HG03460 (cell line): ENCODE data around the gene CIB2.
A peak's percentile ranks its signal among the peaks of the same experiment; 100 is the strongest.

ENCODE experiments used
- ATAC-seq: cut with Tn5 transposase; IDR thresholded peaks from one replicate; pipeline ENCODE4 v1.9.1; 2021; ENCODE audit not compliant: unreplicated experiment

CIB2 gene

DNA sequence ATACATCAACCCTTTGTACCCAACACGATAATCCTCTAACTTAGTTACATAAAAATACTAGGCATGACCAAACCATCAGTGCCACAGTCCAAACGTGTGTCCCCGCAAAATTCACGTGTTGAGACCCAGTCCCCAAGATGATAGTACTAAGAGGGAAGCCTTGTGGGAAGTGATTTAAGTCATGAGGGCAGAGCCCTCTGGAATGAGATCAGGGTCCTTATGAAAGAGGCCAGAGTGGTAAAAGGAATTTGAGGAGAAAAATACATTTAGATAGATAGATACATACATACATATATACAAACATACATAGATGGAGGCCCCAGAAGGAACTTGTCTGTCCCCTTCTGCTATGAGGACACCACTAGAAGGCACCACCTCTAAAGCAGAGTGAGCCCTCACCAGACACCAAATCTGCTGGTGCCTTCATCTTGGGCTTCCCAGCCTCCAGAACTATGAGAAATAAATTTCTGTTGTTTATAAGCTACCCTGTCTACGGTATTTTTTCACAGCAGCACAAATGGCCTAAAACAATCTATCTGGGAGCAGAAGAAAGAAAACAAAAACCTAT, 61.7 kb downstream of the CIB2 start:
- no peak for ATAC-seq

DNA sequence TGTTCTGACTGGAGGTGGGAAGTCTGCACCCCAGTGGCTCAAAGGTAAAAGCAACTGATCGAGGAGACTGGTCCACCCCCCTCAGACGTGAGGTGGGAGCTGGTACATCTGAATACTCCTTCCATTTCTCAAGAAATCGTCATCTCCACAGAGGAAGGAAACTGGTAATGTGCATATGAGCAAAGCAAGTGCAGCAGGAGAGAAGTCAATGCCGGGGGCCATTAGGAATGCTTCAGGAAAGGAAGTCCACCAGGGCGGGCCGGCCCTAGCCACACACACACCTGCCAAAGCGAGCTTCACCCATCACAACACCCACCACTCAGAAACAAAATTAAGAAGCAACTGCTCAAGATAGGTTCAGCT, 62.2 kb downstream of the CIB2 start:
- ATAC-seq, result peak; percentile 6

DNA sequence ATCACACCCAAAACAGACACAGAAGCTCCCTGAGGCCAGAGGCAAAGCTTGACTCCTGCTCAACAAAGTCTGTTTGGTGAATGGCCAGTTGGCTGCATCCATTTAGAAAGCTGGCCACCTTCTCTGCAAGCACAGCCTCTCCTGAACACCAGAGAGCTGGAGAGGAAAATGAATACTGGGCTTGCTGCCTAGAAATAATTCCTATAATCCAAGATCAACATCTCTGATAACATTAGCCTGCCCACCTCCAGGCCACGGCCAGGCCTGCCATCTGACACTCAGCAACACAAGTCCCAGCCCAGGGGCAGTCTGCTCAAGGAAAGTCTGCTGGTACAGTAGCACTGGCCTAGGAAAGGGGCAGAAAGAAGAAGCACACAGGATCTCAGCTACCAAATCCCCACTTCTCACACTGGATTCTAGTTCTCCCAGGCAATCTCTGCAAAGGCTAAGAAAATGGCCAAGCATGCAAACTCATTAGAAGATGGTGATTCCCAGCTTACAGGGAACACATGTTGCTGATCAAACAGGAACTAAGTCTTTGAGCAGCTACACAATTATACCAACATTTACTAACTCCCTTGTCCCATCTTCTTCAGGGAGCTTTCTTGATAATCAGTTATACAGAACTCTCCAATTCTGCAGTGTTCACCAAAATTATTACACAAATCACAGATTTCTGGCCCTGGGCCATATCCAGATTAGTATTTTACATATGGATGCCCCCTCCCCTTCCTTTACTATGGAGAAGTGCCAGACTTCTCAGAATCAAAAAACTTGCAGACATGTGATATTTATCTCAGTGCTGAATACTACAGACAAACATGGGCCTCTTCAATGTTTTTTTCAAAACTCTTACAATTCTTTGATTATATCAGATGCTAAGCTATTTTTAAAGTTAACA, 63.7 kb downstream of the CIB2 start:
- ATAC-seq, result no peak

DNA sequence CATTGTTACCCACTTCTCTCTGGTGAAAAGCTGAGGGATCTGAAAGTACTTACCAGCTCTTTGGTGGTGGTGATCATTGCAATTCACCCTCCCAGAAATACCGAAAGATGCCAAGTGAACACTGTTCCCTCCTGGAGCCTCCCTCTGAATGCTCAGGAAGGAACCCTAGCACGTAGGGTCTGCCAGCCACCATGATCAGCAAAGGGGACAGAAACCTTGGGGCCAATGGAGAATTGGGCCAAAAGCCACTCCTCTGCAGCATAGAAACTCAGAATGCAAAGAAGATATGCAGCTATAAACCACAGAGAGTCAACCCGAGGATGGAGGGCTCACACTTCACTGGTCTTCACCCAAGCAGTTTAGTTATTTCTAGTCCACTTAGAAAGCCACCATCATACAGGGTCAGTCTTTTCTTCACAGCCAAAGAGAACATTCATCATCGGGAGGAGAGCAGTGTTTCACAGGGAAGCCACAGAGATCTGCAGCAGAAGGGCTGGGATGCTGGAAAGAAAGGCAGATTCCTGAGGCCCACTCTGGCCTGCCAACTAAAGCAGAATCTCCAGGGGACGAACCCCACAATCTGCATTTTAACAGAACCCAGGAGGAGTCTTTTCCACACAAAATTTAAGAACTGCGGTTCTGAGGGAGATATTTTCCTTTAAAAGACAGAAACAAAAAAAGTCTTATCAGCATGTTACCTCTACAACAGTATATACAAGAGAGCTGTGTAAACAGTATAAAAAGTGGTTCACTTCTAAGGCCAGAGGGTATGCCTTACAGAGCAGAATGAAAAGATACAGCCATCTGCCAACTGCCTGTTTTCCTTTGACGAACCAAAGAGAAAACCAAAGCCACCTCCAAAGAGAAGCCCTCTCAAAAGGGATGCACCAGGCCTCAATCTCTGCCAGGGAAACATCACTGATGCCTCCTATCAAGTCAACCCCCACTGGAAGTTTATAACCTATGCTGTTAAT, 65.0 kb downstream of the CIB2 start:
- ATAC-seq, result peak; percentile 45

DNA sequence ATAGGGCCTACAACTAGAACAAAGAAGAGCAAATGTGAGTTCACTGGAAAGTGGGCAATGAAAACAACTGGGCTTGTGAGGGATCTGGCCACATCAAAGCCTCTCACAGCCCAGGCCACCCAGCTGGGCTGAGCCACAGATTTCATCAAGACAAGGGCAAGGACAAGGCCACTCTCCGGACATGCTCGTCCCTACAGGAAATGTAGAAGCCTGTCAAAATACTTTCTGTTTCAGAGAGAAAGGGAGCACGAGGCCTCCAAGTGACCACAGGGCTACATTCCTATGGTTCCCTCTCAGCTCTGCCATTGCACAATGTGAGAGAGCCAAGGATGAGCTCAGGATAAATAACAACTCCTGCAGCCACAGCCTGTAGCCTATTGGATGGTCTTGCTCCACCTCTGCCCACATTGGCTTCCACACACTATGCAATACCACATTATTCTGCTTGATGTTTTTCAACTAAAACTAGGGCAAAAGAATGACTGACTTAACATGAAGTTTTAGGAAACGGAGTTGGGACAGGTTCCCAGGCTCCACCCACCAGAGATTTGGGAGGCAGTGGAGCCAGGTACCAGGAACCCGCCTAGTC, 65.9 kb downstream of the CIB2 start:
- ATAC-seq, result no peak

DNA sequence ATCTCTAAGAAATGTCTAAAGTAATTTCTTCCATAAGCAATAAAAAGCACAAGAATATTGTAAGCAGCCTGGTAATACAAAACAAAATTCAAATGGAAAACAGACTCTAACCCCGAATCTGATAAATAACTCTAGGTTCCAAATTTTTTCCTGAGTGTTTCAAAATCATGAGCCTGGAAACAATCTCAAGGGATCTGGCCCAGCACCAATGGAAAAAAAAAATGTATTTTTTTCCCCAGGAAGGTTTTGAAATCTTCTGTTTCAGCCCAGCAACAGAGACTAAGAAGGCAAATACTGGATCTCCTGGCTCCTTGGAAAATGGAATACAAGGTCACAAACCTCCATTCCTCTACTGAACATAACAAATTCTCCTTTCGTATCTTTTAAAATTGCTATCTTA, 66.7 kb downstream of the CIB2 start:
- no peak for ATAC-seq

DNA sequence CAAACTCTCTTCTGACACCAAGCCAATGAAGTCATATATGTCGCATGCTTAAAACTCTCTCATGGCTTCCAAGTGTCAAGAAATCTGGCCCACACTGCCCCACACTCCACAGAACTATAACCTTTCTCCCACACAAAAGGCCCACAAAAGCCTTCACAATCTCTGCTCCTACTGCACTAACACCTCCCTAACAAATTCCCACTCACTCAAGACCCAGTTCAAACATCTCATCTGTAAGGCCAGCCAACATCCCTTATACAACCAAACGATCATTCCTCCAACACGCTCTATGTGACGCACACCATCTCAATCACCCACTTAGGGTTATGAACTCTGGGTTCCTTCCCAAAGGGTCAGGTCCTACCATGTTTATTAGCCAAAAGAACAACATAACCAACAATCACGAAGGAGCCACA, 67.3 kb downstream of the CIB2 start:
- no peak for ATAC-seq

DNA sequence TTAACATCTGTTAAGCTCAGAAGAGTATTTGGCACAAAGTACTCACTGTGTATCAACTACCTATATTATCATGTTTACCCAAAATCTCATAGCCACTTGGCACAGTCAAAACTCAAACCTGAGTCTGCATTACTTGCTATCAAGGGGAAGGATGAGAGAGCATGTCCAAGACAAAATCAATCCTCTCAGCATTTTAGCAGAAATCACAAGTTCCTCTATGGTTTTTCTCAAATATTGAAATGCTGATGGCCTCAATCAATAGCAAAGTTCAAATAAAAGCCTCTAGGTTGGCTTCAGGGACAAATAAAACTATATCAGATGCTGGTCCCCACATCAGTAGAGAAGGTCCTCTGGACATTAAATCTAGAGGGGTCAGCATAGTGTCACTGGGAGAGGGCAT, 68.0 kb downstream of the CIB2 start:
- no peak for ATAC-seq

DNA sequence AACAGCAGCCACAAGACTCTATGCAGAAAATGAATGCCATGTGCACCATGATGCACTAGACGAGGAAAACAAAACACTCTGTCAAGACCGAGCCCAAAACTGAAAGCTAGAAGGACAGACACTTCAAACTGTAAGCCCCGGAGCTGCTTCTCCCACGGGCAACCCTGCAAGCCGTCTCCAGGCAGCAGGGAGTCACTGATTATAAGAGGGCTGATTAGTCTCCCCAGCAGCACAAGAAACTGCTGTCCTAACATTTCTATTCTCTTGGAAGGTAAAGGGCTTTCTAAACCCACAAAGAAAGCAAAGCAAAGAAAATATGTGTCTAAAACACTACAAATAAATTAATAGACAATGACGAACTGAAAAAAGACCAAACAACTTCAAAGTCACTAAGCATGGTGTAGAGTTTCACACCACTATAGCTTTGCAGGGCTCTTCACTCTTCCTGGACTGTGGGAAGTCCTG, 69.2 kb downstream of the CIB2 start:
- ATAC-seq, result no peak

DNA sequence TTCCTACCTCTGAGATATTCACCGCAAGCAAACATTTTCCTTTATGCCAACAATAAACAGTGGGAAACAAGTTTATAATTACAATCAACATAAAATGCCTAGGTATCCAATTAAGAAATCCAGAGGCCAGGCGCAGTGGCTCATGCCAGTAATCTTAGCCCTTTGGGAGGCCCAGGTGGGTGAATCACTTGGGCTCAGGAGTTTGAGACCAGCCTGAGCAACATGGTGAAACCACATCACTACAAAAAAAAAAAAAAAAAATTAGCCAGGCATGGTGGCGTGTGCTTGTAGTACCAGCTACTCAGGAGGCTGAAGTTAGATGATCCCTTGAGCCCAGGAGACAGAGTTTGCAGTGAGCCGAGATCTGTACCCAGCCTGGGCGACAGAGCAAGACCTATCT, 71.0 kb downstream of the CIB2 start:
- no peak for ATAC-seq

DNA sequence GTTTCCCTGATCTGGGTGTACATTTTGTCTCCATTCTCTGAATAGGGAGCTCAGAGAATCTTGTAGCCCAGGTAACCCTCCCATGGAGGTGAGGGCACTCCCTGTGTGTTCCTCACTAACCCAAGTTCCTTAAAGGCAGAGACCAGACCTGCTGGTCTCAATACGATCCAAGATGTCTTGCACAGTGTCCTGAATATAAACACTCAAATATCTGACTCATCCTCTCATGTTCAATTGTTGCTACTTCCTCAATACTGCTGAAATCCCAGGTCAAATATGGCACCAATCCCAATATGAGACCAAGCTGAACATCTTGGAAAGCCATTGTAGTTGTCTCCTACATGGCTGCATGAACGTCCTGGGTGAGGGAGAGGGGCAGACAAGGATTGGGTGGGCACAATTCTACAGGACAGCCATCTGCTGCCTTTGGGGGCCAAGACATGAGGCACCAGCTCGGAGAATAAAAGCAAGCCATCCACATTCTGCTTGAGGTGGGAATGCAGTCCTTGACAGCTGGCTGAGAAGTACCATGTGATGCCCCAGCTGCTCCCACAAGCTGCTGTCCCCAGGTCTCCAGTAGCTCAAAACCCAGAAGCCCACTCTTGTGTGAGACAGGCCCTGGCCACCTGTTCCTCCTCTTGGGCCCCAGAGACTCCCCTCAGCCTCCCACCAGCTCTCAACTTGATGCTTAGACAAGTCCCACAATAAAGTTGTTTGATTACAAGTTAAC, 72.0 kb downstream of the CIB2 start:
- ATAC-seq, result no peak

DNA sequence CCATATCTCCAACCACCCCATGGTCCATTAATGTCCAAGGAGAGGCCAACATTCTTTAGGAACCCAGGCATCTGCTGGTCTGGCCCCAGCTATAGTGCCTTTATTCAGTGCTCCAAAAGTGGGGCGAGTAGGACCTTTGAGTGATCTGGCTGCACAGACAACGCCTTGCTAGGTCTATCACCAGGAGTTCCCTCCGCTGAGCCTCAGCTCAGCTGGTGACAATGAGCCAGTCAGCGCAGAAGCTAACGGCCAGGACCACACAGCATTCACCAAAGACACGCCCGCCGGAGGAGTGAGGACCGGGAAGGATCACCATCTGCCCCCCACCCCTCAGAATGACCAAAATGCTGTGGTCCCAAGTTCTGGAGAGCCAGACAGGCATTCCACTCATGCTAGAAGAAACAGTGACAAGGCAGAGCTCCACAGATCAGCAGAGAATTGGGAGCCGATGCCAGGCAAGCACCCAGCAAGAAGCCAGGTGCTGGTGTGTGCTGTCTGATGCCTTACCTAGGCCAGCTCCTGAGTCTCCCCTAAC, 72.8 kb downstream of the CIB2 start:
- no peak for ATAC-seq

DNA sequence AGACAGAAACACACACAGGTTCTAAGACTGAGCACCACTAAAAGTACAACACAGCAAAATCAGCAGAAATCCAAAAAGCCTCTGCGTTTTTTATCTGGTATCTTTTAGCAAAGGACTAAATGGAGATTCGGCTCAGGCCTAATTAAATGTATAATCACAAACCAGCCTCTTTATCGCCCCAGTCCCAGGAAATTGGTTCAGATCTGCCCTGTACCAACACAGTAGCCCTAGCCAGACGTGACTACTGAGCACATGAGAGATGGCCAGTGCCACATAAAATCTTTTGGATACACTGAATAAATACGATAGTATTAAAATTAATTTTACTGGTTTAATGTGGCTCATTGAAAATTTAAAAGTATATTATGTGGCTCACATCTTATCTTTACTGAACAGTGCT, 73.4 kb downstream of the CIB2 start:
- no peak for ATAC-seq

DNA sequence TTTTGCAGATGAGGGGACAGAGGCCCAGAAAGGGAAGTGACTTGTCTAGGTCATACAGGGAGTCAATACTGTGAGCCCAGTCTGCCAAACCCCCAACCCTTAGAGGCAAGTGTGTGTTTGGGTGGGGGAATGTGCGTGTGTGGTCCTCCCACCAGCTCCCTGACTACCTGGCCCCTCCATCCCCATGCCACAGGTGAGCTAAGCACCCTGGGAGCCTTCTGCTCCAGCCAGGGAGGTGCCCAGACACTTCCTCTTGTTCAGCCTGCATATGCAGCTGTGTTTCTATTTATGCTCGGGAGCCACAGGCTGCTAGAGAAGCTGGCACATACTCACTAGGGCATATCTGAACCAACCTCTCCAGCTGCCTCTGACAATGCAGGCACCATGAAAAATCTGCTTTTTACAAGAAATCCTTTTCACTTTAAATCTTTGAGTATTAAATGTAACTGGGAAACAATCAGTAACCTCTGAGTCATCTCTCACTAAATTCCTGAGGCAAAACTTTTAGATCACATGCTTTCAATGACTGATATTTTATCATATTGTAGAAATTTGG, 74.5 kb downstream of the CIB2 start:
- ATAC-seq, result no peak

DNA sequence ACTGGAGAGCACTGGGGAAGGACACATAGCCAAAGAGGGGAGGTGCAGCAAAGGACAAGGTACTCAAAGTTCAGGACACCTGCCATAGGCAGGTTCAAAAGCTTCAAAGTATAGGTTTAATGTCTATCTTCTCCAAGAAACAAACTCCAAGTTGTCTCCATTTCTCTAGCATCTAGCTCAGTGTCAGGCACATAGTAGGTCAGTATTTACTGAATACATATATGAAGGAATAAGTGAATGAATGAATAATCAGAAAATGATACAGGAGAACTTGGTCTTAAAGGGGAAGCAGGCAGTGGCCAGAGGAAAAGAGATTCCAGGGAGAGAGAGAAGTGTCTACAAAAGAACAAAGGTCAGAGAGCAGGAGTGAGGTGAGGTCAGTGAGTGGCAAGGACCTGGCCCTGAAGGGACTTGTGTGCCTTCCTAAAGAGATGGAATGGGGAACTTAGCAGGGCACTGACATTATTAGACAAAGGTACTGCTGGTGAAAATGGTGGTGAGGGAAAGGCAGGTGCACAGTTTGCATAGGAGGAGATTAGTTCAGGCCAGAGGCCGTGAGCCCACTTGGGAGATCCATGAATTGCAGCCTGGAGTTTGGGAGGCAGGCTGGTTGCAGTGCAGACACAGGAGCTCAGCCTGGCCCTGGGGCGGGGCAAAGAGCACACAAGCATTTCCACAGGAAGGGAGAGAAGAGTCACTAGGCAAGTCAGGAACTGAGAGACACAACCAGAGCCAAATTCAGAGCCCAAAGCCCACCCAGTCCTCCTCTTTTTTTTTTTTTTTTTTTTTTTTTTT, 75.1 kb downstream of the CIB2 start:
- no peak for ATAC-seq

DNA sequence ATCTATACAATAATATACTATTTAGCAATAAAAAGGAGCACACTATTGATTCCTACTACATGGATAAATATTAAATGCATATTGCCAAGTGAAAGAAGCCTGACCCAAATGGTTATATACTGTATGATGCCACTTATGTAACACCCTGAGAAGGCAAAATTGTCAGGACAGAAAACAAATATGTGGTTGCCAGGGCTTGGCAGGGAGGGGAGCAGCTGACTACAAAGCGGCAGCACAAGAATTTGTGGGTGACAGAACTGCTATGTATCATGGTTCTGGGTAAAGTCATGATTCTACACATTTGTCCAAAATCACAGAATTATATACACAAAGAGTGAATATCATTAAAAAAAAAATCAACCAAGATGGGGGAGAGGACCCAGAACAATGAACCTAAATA, 76.3 kb downstream of the CIB2 start:
- no peak for ATAC-seq
